Medulla oblongata (tissue), 1 donor: ENCODE data around the gene ARMC3.

Source experiments
- DNase-seq: peaks from one replicate; pipeline ENCODE4 v3.0.0-alpha.2; 2015; ENCODE audit errors: extremely low spot score

The ARMC3 gene

DNA sequence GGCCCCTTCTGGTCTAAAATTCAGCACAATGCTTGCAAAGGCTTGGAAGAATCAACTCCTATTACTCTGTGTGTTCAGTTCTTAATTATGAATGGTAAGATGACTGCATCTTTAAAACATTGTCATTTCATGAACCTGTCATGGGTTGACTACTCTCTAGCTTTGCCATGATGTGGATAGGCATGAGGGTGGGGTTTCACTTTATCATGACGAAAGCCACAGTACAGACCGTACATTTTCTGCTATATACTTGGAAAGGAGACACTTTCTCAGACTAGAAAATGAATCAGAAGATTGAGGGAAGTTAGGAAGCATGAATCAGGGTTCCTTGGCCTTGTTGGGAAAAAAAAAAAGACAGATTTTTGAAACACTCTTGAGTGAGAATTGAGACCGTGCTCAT lies 147.8 kb downstream of the ARMC3 start:
- DNase-seq: no peak

DNA sequence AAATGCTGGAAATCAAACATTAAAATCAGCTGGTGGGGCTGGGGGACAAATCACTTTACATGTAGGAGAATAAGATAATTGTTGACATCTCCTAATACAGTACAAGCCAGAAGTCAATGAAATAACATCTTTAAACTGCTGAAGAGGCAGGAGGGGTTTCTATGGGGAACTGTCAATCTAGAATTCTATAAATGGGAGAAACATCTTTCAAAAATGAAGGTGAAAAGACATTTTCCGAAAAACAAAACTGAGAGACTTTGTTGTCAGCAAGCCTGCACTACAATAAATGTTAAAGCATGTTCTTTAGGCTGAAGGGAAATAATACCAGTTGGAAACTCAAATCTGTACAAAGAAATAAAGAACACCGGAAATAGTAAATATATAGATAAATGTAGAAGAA lies 150.3 kb downstream of the ARMC3 start:
- no peak for DNase-seq

DNA sequence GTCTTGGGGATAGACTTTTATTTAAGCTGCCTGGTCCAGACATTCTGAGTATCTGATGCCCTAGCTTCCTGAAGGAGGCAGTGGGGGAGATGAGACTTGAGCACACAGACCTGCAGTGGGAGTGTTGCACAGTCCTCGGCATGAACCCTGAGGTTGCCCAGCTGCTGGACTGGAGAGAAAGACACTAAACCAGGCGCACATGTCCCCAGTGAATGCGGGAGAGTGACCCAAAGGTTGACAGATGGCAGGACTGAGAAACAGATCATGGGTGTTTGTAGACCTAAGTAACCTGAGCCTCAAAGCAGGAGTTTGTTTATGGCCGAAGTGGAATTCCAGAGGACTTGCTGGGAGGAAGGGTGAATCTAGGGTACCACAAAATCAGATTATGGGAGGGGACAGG lies 151.8 kb downstream of the ARMC3 start:
- DNase-seq: no peak

DNA sequence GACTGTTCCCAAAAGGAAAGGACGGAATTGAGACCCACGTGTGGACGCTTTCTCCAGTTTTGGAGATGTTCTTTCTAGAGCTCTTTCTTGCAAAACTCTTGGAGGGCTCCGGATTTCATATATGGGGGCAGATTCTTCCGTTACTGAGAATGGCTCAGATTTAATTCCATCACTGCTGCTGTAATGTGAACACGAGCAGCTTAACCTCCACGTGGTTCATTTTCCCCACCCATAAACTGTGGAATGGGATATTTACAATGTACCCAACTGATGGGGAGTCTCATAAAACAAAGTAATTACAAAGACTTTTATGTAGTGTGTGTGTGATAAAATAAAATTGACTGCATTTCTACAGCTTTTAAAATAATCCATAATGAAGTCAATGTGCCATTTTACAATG lies 152.4 kb downstream of the ARMC3 start:
- no peak for DNase-seq

DNA sequence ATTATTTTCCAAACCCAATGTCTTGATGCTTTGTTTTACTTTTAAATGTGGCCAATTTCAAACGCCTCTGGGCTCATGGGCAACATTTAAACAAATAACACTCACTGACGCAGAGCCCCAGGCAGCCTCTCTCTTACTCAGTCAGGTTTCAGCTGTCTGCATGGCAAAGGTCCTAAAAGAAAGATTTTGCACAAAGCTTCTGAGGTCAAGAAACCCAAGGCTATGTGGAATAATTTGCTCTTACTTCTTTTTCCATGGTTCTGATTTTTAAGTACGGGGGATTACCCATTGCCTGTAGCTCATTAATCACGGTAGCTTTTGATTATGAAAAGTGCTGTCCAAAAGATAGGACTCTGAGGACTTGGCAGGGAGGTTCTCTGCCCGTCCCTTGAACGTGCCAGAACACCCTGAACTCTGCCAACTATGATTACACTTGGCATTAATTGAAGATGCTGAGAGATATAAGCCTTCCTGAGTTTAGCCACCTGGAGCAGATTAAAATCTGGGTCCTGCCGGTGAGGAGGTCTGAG lies 153.4 kb downstream of the ARMC3 start:
- no peak for DNase-seq

DNA sequence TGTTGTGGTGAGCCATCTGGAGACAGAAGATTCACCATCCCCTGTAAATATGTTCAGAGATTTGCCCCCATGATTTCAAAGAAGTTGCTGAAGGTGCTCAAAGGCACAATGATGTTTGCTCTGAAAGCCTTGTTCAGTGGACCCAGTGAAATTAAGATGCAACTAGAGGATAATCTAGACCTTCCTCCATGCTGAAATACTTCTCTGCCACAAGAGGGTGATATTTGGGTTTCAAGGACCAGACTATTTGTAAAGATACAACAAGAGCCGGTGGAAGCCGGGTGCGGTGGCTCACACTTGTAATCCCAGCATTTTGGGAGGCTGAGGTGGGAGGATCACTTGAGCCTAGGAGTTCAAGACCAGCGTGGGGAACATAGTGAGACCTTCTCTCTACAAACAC lies 154.0 kb downstream of the ARMC3 start:
- DNase-seq: no peak
